Daoy (cell line): ENCODE data around the gene STUM. TPM values are rescaled to one million over a fixed set of nuclear protein-coding genes. Genes with fewer than 3 reads are reported as not detected.
"Not testable (repeated sequence)": the region's sequence is repeated elsewhere in the genome, so short reads cannot be mapped to it uniquely, and the experiment has no call there.

Experiments
- DNase-seq: peaks from one replicate; pipeline ENCODE4 v3.0.0-alpha.2; 2015; ENCODE audit warnings: low read depth
- total RNA-seq: library from RNA; depleted of rRNA; stranded (reverse); fragments of >200 nt; shearing (Covaris generic); gene quantifications from 2 replicates; pipeline ENCODE4 v1.2.3, GENCODE V29; 2014

Gene STUM
- total RNA-seq, 1 experiment from 2014 or later = not detected

GRCh38 chr1:226603858-226604559 is 55.4 kb downstream of the STUM start:
- DNase-seq = no peak

GRCh38 chr1:226604560-226605317 is 56.2 kb downstream of the STUM start:
- no peak for DNase-seq

DNA sequence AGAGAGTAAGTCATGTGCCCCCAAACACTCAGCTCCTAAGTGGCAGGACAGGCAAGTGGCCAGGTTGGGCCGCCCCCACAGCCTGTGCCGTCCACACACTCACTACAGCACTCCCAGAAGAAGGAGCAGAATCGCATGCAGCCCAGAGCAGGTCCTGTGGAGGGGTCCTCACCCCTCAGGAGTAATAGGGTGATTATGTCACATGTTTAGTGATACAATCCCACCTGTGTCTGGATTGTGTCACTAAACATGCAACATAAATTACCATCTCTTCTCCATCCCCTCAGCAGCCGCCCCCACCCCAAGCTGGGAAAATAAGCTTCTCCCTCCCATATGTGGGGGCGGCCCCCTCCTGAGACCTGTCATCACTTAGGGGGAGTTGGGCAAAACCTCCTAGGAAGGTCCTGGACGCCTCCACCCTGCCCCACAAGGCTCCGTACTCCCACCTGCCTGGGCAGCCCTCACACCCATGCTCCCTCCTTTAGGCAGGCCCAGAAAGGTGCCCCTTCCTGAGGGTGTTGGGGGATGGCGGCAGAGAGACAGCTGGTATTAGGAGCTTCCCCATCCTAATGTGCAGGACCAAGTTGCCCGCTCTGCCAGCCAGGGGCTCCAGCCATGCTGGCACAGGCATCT is 56.9 kb downstream of the STUM start:
- no peak for DNase-seq

DNA sequence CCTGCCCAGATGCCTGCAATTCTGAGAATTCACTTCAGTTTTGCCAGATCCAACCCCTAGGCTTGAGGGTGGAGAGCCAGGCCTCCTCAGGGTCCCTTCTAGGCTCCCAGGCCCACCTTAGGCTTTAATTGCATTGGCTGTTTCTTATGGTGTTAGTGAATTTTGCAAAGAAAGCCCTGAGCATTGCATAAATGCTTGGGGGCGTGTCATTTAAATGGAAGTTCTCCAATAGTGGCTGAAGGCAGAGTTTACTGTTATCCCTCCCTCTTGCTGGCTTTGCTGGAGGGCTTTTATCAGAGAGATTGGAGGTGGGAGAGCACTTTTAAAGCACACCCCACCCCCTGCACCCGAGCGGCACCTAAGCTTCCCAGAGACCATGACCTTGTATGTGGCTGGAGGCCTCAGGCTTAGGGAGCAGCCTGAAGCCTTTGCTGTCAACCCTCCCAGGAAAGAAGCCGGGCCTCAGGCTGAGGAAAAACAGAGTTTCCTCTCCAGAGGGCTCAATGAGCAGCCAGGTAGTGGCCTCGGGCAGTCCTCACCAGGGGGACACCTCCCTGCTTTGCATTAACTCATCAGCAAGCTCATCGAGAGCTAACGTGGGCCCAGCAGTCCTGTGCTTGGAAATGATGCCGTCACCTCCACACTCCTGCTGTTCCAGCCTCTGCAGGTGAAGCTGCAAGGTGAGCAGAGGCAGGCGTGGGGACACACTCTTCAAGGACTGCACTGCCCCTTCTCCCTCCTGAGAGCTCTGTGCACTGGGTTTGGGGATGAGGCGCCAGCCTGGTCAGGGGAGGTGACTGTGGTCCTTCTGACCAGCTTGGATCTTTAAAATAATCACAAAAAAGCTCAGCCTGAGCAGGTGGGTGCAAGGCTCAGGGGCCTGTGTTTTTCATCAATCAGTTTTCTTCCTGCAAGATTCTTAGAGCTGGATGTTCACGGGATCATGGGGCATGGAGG is 58.0 kb downstream of the STUM start:
- DNase-seq = no peak

DNA sequence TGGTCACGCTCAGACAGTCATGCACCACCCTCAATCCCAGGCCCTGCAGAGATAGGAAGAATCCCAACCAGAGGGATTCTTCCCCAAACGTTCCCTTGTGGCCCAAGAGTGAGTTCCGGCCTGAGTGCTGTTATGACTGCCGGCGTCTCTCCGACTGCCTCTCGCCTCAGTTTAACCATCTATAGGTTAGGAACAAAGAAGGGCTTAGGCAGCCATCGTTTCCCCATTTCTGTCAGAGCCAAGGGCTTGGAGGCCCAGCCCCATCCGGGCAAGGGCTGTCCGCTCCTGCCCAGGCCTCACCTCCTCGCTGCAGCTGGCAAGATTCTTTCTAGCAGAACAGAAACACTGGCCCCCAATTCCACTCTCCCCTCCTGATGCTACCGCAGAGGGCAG is 58.7 kb downstream of the STUM start:
- DNase-seq = no peak

- DNase-seq = no peak
Observed at GRCh38 chr1:226607821-226608220, 59.3 kb downstream of the STUM start.

DNA sequence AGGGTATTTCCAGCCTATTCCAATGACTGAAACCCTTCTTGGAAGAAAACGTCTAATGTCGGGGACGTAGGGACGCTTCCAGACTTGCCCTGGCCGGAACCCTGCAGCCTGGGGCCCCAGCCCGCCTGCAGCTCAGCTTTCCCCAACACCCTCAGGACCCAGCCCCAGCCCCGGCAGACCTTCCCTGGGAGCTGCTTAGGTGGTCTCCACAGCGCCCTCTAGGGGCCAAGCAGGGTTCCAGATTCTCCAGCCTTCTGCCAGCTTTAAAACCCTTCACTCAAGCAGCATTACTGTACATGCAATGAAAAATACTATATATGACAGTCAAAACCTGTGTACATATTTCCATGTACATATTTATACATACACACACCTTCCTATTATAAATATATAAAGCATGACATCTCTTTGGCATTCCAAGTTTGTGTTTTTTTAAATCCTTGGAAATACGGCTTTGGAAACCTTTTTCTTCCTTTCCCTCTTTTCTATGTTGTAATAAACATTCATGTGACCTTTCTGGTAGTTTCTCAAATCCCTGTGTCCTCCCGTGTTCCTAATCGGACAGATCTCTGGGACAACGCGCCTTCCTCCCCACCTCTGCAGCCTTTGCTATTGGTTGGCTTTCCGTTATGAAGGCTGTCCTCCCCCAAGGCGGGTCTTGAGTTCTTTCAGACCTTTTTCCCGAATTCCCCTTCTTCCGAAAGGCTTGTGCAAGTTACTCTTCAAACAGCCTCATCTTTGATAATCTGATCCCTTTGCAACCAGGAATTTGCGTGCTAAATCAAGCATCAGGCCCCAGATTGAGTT is 60.3 kb downstream of the STUM start:
- DNase-seq = peak; percentile 71

DNA sequence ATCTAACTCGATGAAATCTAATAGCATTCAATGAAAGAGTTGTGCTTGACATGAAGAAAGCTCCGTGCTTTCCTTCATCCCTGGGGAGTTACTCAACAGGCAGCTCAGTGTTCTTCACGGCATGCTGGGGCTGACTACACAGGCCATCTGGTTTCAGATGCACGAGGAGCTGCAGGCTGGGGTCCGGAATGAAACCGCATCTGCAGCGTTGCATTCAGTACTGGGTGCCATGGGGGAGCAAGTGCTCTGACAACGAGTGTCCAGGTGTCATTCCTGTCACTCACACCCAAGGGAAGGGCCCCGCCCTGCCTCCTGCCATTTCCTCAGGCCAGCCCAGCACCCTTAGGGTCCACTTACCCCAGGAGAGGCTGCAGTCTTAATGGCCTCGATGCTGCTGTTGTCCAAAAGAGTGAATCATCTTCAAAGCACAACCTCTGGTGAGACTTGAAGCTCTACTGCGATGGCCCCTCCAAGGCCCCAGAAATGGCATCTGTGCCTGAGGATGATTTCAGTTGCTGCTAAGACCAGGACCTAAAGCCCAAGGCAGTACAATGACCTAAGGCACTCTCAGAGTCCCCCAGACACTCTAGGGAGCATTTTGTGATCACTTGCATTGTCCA is 61.4 kb downstream of the STUM start:
- DNase-seq = no peak

DNA sequence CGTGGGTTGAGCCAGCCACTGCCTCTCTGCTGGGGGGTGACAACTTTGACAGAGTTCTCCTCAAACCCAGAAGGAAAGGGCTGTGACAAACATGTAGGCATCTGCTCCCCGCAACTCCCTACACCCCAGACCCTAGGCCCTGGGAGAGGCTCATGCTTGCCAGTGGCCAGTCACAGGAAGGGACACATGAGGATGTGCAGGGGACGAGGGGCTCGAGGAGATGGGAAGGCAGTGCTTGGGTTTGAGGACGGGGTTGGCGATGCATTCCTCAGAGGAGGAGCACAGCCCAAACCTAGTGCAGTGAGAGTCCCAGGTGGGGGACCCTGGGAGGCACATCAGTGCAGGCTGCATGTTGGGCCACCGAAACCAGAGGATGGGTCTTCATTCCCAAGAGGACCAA is 62.1 kb downstream of the STUM start:
- no peak for DNase-seq

- no peak for DNase-seq
Observed at GRCh38 chr1:226611301-226611700, 62.7 kb downstream of the STUM start.

GRCh38 chr1:226611980-226612379 is 63.4 kb downstream of the STUM start:
- DNase-seq = not testable (repeated sequence)

- no peak for DNase-seq
Observed at GRCh38 chr1:226615876-226616275, 67.3 kb downstream of the STUM start.

DNA sequence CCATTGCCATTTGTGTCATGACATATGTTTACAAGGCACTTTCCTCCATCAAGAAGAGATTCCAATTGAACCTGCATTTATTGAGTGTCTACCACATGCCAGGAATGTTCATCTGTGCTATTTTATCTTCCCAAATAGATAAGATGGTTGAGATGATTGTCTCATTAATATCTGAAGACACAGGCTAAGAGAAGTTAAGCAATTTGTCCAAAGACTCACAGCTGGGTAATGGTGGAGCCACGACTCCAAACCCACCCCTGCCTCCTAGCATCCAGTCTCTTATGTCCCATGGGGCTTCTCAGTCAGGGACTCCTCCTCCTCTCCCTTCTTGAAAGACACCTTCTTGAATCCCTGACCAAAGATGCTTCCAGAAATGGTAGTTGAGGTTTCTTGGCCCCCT is 68.1 kb downstream of the STUM start:
- no peak for DNase-seq

DNA sequence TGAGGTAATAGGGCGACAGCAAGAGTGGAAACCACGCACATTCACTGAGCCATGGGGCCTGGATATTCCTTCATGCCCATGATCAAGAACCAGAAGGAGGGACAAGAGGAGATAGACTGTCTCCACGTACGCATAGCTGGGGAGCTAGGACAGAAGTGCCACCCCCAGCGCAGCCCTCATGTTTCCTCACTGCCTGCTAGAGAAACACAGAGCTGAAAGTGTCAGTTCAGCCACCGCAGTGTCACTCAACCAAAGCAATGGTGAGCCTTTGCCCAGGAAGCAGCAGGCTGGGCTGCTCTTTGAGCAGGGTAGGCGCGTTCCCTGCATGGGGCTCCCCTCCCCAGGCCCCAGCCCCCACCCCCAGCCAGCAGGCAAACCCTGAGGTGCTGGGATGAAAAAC is 68.5 kb downstream of the STUM start:
- DNase-seq = no peak

GRCh38 chr1:226617719-226618118 is 69.2 kb downstream of the STUM start:
- not testable (repeated sequence) for DNase-seq

- DNase-seq = no peak
Observed at GRCh38 chr1:226618380-226618779, 69.8 kb downstream of the STUM start.

GRCh38 chr1:226619031-226619430 is 70.5 kb downstream of the STUM start:
- DNase-seq = no peak

DNA sequence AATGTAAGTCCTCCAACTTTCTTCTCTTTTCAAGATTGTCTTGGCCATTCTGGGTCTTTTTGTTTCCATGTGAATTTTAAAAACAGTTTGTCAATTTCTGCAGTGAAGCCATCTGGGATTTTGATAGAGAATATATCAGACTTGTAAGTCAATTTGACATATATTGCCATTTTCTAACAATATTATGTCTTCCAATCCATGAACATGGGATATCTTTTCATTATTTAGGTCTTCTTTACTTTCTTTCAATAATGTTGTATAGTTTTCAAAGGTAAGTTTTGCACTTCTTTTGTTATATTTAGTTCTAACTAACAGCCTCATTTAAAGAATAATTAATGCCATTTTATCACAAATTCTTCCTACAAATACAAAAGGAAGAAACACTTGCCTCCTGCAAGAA is 73.4 kb downstream of the STUM start:
- DNase-seq = no peak

DNA sequence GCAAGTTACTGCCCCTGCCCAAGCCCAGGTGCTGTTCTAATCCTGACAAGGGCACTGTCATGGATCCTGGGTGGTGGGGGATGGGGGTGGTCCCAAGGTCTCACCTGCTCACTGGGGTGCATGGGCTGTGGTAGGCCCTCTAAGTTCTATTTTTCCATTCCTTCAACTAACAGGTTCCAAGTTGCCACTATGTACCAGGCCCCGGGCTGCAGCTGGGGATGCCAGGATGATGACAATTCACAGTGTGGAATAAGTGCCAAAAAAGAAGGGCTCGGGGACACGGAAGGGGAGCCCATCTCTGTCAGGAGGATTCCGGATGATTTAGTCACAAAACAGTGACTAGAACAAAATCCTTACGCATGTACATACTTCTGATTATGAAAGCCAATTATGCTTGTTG is 76.0 kb downstream of the STUM start:
- peak; percentile 34 for DNase-seq

DNA sequence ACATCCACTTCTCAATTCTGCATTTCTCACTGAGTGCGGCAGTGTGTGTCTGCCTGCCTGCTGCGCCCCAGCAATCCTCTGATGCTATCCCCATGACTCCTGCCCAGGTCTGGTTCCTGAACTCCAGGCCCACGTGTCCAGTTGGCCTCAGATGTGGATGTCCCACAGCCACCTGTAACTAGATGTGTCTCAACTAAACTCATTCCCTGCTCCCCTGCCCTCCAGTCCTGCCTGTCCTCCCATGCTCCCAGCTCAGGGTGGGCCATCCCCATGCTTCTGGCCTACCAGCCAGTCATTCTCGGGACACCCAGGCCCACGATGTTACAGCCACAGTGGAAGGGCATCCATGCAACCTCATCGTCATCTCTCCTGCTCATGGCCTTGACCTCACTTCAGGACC is 76.8 kb downstream of the STUM start:
- no peak for DNase-seq
